BJ (cell line): Measurements from ENCODE around the gene C11orf98. TPM values are rescaled to one million over a fixed set of nuclear protein-coding genes. Genes with fewer than 3 reads are reported as not detected.

Experiments
- CTCF ChIA-PET: fragments of 350-600 bp; formaldehyde crosslinking; extraction: SDS; loops from one replicate; lab custom pipeline; 2021; ENCODE audit warnings: antibody characterized with exemption, inconsistent platforms; lab: Yijun Ruan, JAX
- POLR2A ChIA-PET: fragments of 300-600 bp; sonication (Branson Sonifier 250); formaldehyde crosslinking; extraction: SDS; loops from one replicate; lab custom pipeline; 2021; ENCODE audit warnings: antibody characterized with exemption; lab: Charles Lee
- DNase-seq: peaks from one replicate; pipeline ENCODE4 v3.0.0-alpha.2; 2011; ENCODE audit warnings: low read depth
- H3K27me3 ChIP-seq: 2 replicates; pipeline ENCODE4 v1.6.0; 2011; ENCODE audit warnings: low read length; ENCODE audit not compliant: control insufficient read depth, insufficient read depth
- H3K36me3 ChIP-seq: 2 replicates; pipeline ENCODE4 v1.5.1; 2011; ENCODE audit warnings: low read length; ENCODE audit not compliant: control insufficient read depth, insufficient read depth
- H3K4me3 ChIP-seq: 2 replicates; pipeline ENCODE4 v1.5.1; 2011; ENCODE audit warnings: low read depth, mild to moderate bottlenecking, control low read depth, low read length
- polyA plus RNA-seq: library from polyadenylated mRNA; depleted of rRNA; stranded (reverse); fragments of >200 nt; gene quantifications from 2 replicates; pipeline ENCODE4 v1.2.3, GENCODE V29; 2011
- TF ChIP-seq, protein P1 (sequence below): IDR thresholded peaks from 2 replicates; pipeline ENCODE4 v1.5.1; 2011; ENCODE audit warnings: low read depth, mild to moderate bottlenecking, control low read depth, inconsistent platforms, low read length, moderate library complexity; ENCODE audit not compliant: insufficient read depth

C11orf98 gene
- polyA plus RNA-seq, 1 experiment = 45.2 TPM

DNA sequence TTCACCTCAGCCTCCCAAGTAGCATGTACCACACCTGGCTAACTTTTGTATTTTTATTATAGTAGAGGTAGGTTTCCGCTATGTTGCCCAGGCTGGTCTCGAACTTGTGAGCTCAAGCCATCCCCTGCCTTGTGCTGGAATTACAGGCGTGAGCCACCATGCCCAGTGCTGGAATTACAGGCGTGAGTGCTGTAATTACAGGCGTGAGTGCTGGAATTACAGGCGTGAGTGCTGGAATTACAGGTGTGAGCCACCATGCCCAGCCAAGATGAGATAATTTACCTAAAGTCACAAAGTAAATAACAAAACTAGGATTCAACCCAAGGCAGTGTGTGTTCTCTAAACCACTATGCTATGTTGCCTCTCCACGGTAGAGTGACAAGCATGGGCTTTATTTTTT lies 17.5 kb upstream of the C11orf98 start:
- no peak for DNase-seq
- CTCF ChIA-PET = interaction anchor here (3.3 kb wide), 1 partner anchor 12 kb away, joined by 40 read pairs; no protein-coding TSS in a partner anchor
- TF ChIP-seq, protein P1, sequence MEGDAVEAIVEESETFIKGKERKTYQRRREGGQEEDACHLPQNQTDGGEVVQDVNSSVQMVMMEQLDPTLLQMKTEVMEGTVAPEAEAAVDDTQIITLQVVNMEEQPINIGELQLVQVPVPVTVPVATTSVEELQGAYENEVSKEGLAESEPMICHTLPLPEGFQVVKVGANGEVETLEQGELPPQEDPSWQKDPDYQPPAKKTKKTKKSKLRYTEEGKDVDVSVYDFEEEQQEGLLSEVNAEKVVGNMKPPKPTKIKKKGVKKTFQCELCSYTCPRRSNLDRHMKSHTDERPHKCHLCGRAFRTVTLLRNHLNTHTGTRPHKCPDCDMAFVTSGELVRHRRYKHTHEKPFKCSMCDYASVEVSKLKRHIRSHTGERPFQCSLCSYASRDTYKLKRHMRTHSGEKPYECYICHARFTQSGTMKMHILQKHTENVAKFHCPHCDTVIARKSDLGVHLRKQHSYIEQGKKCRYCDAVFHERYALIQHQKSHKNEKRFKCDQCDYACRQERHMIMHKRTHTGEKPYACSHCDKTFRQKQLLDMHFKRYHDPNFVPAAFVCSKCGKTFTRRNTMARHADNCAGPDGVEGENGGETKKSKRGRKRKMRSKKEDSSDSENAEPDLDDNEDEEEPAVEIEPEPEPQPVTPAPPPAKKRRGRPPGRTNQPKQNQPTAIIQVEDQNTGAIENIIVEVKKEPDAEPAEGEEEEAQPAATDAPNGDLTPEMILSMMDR = no peak

DNA sequence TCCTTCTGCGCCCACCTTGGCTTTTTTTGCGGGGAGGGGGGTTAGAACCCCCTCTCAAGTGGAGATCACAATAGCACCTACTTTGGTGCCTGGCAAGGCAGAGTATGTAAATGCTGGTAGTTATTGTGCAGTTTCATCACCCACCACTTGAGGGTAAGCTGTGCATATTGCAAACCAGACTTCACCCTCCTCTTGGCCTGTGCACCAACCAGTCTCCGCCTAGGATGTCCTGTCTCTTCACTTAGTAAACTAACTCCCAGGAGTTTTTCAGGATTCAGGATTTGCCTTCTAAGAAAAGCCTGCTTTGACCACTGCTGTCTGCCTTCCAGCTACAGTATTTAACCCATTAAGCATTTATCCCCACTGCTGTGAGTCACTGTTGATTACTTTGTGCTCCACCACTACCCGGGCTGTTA lies 15.8 kb upstream of the C11orf98 start:
- TF ChIP-seq, protein P1 = peak; percentile 67
- ChIA-PET POLR2A (no interaction called here), CTCF (interaction anchor here (0.6 to 3.3 kb wide), 28 partner anchors 9 to 299 kb away, joined by 3 to 40 read pairs (median 4); partner anchors contain the start of genes C11orf98, CSKMT, EML3 and GNG3)
- Histone ChIP-seq H3K27me3 (no peaks in the 10 kb centered on the region), H3K4me3 (no peak overlapping the region), H3K36me3 (peaks cover 11% of the 10 kb centered on the region)
- no peak for DNase-seq

More for the DNA sequence above, 17.5 kb upstream of the C11orf98 start:
- 0 out of 2 replicates have a peak, but pooled peaks cover under 1% of the 10 kb centered on the region for H3K36me3 ChIP-seq
- POLR2A ChIA-PET = no interaction called here
- no peak overlapping the region for H3K4me3 ChIP-seq
- no peaks in the 10 kb centered on the region for H3K27me3 ChIP-seq

DNA sequence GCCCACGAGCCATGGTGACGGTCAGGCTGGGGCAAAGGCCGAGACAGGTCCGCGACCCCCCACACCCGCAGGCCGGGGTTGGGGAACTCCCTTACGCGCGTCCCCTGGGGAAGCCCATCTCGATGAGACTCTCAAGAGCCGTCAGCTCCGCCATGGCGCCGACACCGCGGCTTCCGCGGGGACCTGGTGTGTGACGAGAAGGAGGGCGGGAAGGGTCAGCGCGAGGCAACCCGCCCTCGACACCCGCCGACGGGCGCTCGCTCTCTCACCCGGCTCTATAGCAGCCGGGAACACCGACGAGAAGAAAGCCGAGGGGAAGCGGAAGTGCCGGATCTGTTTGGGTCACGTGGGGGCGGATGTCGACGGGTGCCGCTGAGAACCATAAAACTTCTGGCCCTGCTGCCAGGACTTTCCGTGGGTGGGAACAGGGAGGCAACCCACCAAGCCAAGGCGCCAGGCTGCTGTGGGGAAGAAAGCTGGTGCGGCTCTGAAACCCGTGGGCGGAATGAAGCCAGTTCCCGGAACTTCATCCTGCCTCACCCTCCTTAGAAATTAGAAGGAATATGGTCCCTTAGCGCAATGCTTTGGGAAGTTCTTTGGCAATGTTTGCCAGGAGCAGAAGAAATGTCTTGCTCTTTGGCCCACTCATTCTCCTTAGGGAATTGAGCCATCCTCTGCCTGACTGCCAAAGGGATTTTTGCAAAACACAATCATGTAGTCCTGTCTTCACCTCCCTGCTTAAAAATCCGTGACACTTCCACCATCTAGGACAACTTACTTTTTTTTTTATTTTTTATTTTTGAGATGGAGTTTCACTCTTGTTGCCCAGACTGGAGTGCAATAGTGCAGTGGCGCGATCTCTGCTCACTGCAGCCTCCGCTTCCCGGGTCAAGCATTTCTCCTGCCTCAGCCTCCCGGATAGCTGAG lies 14.0 kb upstream of the C11orf98 start, which contains the start of gene UBXN1:
Gene UBXN1, minus strand, starts transcription at position 304 of the 927 bp plus-strand sequence. Its CDS starts 150 bp downstream, at position 154.
- ChIA-PET CTCF (interaction anchor here (0.7 to 3.3 kb wide), 7 partner anchors 11 to 67 kb away, joined by 3 to 40 read pairs (median 5); partner anchors contain the start of genes BSCL2, C11orf98, CSKMT and EML3), POLR2A (interaction anchor here (0.6 kb wide), 3 partner anchors 13 to 187 kb away, joined by 3 to 7 read pairs (median 5); no protein-coding TSS in a partner anchor)
- TF ChIP-seq, protein P1 = no peak
- H3K36me3 ChIP-seq = peaks cover 11% of the 10 kb centered on the region
- H3K4me3 ChIP-seq = peak within 1 kb of the TSS; percentile 74
- no peak for DNase-seq
- no peaks in the 10 kb centered on the region for H3K27me3 ChIP-seq

DNA sequence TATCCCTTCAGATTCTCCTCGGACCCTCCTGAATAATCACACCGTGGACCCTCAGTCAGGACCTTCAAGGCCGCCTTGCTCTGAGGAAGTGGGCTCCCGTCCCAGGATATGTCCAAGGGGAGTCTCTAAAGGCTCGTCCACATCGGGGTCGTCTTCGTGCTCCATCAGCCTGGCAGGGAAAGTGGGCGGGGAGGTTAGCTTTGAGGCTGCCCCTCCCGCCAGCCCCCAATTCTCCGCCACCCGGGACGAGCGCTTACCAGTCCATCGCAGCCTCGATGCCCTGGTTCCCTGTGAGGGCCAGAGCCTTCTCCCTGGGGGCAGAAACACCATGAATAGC lies 13.4 kb upstream of the C11orf98 start:
- ChIA-PET POLR2A (no interaction called here), CTCF (interaction anchor here (0.7 to 1.0 kb wide), 2 partner anchors 16 to 29 kb away, joined by 3 to 4 read pairs; partner anchors contain the start of genes BSCL2 and GNG3)
- Histone ChIP-seq H3K36me3 (peaks cover 13% of the 10 kb centered on the region), H3K4me3 (peak overlapping the region; percentile 74), H3K27me3 (no peaks in the 10 kb centered on the region)
- TF ChIP-seq, protein P1 = no peak
- DNase-seq = no peak

DNA sequence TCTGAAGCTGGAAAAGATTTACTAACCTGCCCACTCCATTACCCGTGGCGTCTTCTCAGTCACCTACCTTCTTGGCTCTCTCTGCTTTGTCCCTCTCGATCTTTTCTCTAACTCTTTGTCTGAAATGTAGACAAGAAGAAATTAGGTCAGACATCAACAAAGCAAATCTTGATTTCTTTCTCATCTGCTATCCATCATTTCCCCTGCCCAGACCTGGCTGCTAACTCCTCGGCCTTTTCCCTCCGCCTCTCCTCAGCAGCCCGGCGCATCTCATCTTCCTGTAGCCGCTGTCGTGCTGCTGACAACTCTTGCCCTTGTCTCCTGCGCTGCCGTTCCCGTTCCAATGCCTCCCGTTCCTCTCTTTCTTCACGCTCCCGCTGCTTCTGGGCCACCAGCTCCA lies 12.7 kb upstream of the C11orf98 start:
- POLR2A ChIA-PET = no interaction called here
- DNase-seq = no peak
- peak overlapping the region; percentile 74; the same call in 1 of the 2 replicates for H3K4me3 ChIP-seq
- peaks cover 13% of the 10 kb centered on the region for H3K36me3 ChIP-seq
- TF ChIP-seq, protein P1 = no peak
- CTCF ChIA-PET = interaction anchor here (1.7 kb wide), 1 partner anchor 11 kb away, joined by 5 read pairs; the partner anchor contains the start of gene LRRN4CL
- H3K27me3 ChIP-seq = no peaks in the 10 kb centered on the region
